HCT116 (cell line): ENCODE data around the gene ADAMTS3. TPM values are rescaled to one million over a fixed set of nuclear protein-coding genes. Genes with fewer than 3 reads are reported as not detected.

ENCODE experiments used
- ATAC-seq: fragments of 200-7000 bp; cut with Tn5 transposase; 2 replicates; pipeline ENCODE4 v1.9.1; 2020; ENCODE audit warnings: mild to moderate bottlenecking, moderate library complexity
- BruUV-seq: library from RNA; stranded (reverse); fragments of 400-500 nt; replicated peaks from 2 replicates; lab custom pipeline; 2021; lab: Mats Ljungman, UMichigan
- CTCF ChIA-PET: fragments of 300-600 bp; sonication (Branson Sonifier 250); formaldehyde crosslinking; loops from one replicate; lab custom pipeline; 2021; ENCODE audit warnings: antibody characterized with exemption; lab: Charles Lee
- POLR2A ChIA-PET: fragments of 300-600, 350-600 bp; sonication (Branson Sonifier 250); formaldehyde crosslinking; loops from one replicate; lab custom pipeline; 2021; ENCODE audit warnings: antibody characterized with exemption; lab: Charles Lee
- RAD21 ChIA-PET, 2 experiments: fragments of 300-600 bp; sonication (Branson Sonifier 250); formaldehyde crosslinking; loops; one replicate each; lab custom pipeline; 2023; ENCODE audit warnings: low total read pairs in 2 of 2; ENCODE audit not compliant: uncharacterized antibody in 2 of 2, unreplicated experiment in 2 of 2, low non-redundant PET in 1 of 2; lab: Charles Lee
- DNase-seq: peaks from one replicate; pipeline ENCODE4 v3.0.0-alpha.2; 2010; ENCODE audit warnings: low read depth, low spot score
- H2AFZ ChIP-seq: fragments of 200-600 bp; shearing (Covaris generic), sonication (generic); 2 replicates; pipeline ENCODE4 v1.6.1; 2017; ENCODE audit warnings: low read depth, mixed run types, mixed read lengths, antibody characterized with exemption, low read length; ENCODE audit not compliant: poor library complexity, severe bottlenecking
- H3K27ac ChIP-seq: 2 replicates; pipeline ENCODE4 v1.5.1; 2012; ENCODE audit warnings: low read depth, low read length
- H3K27me3 ChIP-seq: fragments of 200-600 bp; sonication (generic); 2 replicates; pipeline ENCODE4 v1.6.1; 2016; ENCODE audit warnings: mixed run types, low read length, mixed read lengths; ENCODE audit not compliant: insufficient read depth
- H3K36me3 ChIP-seq, 2 experiments: fragments of 200-500 bp in 1 of 2; fragments of 200-600 bp in 1 of 2; sonication (Bioruptor generic) in 1 of 2; sonication (generic) in 1 of 2; 2 replicates each; pipeline versions ENCODE4 v1.5.1 to v1.6.1; 2014 to 2016; ENCODE audit warnings: low read length in 2 of 2, inconsistent platforms in 1 of 2, mixed read lengths in 1 of 2, mixed run types in 1 of 2; ENCODE audit not compliant: insufficient read depth in 2 of 2, control insufficient read depth in 1 of 2
- H3K4me1 ChIP-seq, 2 experiments: fragments of 200-600 bp in 1 of 2; sonication (generic) in 1 of 2; 2 replicates each; pipeline versions ENCODE4 v1.5.1 to v1.6.1; 2012 to 2017; ENCODE audit warnings: low read length in 2 of 2, inconsistent platforms in 1 of 2, mild to moderate bottlenecking in 1 of 2, mixed read lengths in 1 of 2, mixed run types in 1 of 2, moderate library complexity in 1 of 2; ENCODE audit not compliant: insufficient read depth in 2 of 2, control insufficient read depth in 1 of 2
- H3K4me2 ChIP-seq: fragments of 200-600 bp; sonication (generic); 2 replicates; pipeline ENCODE4 v1.6.1; 2017; ENCODE audit warnings: mixed run types, low read length, mixed read lengths
- H3K4me3 ChIP-seq, 2 experiments: fragments of 200-600 bp in 1 of 2; sonication (generic) in 1 of 2; replicated peaks in 1 of 2; 2 replicates each; pipeline ENCODE4 v1.5.1; 2011 to 2016; ENCODE audit warnings: low read length in 2 of 2, control low read depth in 1 of 2, low read depth in 1 of 2, mild to moderate bottlenecking in 1 of 2, mixed read lengths in 1 of 2, mixed run types in 1 of 2
- H3K79me2 ChIP-seq: fragments of 200-600 bp; sonication (generic); 2 replicates; pipeline ENCODE4 v1.6.1; 2017; ENCODE audit warnings: mild to moderate bottlenecking, mixed run types, low read length, moderate library complexity, mixed read lengths; ENCODE audit not compliant: insufficient read depth
- H3K9ac ChIP-seq: fragments of 200-600 bp; sonication (generic); 2 replicates; pipeline ENCODE4 v1.6.1; 2016; ENCODE audit warnings: low read length, mixed read lengths
- H3K9me2 ChIP-seq: fragments of 200-600 bp; sonication (generic), shearing (Covaris generic); 2 replicates; pipeline ENCODE4 v1.6.1; 2017; ENCODE audit warnings: mixed run types, mild to moderate bottlenecking, moderate library complexity; ENCODE audit not compliant: insufficient read depth
- H3K9me3 ChIP-seq, 2 experiments: fragments of 200-500 bp in 1 of 2; fragments of 200-600 bp in 1 of 2; sonication (Bioruptor generic) in 1 of 2; sonication (generic) in 1 of 2; 2 replicates each; pipeline ENCODE4 v1.6.1; 2014 to 2017; ENCODE audit warnings: low read length in 2 of 2, mixed read lengths in 2 of 2, inconsistent platforms in 1 of 2, low read depth in 1 of 2, mild to moderate bottlenecking in 1 of 2, mixed run types in 1 of 2, moderate library complexity in 1 of 2; ENCODE audit not compliant: control insufficient read depth in 1 of 2, insufficient read depth in 1 of 2
- H4K20me1 ChIP-seq: fragments of 200-600 bp; sonication (generic), shearing (Covaris generic); 2 replicates; pipeline ENCODE4 v1.6.1; 2017; ENCODE audit warnings: mixed run types, mild to moderate bottlenecking, moderate library complexity; ENCODE audit not compliant: insufficient read depth
- CBX3 ChIP-seq: IDR thresholded peaks from 2 replicates; pipeline ENCODE4 v1.6.1; 2012; ENCODE audit warnings: low read depth
- CTCF ChIP-seq, 3 experiments: fragments of 200-600 bp in 1 of 3; sonication (generic) in 1 of 3; IDR thresholded peaks in 2 of 3; conservative IDR thresholded peaks in 1 of 3; 2 replicates each; pipeline ENCODE4 v1.5.1; 2012 to 2017; ENCODE audit warnings: low read depth in 2 of 3, low read length in 2 of 3, antibody characterized with exemption in 1 of 3, borderline replicate concordance in 1 of 3, control low read depth in 1 of 3, mild to moderate bottlenecking in 1 of 3, mixed read lengths in 1 of 3, mixed run types in 1 of 3, moderate library complexity in 1 of 3; ENCODE audit not compliant: insufficient read depth in 1 of 3
- EGR1 ChIP-seq: IDR thresholded peaks from 2 replicates; pipeline ENCODE4 v1.6.1; 2012; ENCODE audit warnings: low read depth
- ELF1 ChIP-seq: IDR thresholded peaks from 2 replicates; pipeline ENCODE4 v1.6.1; 2012; ENCODE audit warnings: low read depth, borderline replicate concordance
- EZH2phosphoT487 ChIP-seq: fragments of 200-600 bp; IDR thresholded peaks from 2 replicates; pipeline ENCODE4 v1.6.1; 2018; ENCODE audit warnings: antibody characterized with exemption, borderline replicate concordance
- FOSL1 ChIP-seq: IDR thresholded peaks from 2 replicates; pipeline ENCODE4 v1.6.1; 2012; ENCODE audit warnings: low read depth
- JUND ChIP-seq: IDR thresholded peaks from 2 replicates; pipeline ENCODE4 v1.6.1; 2012
- POLR2A ChIP-seq: IDR thresholded peaks from 2 replicates; pipeline ENCODE4 v1.7.0; 2011; ENCODE audit warnings: borderline replicate concordance; ENCODE audit not compliant: insufficient read depth, insufficient read length; ENCODE audit errors: extremely low read depth
- RAD21 ChIP-seq: IDR thresholded peaks from 2 replicates; pipeline ENCODE4 v1.6.1; 2012; ENCODE audit warnings: low read depth, mild to moderate bottlenecking
- SIN3A ChIP-seq: IDR thresholded peaks from 2 replicates; pipeline ENCODE4 v1.6.1; 2012; ENCODE audit warnings: low read depth
- SRF ChIP-seq: IDR thresholded peaks from 2 replicates; pipeline ENCODE4 v1.6.1; 2012; ENCODE audit warnings: low read depth
- TCF7L2 ChIP-seq: IDR thresholded peaks from 2 replicates; pipeline ENCODE4 v1.7.0; 2011; ENCODE audit warnings: borderline replicate concordance, inconsistent platforms; ENCODE audit not compliant: insufficient read depth, insufficient read length; ENCODE audit errors: extremely low read depth
- YY1 ChIP-seq: IDR thresholded peaks from 2 replicates; pipeline ENCODE4 v1.6.1; 2011; ENCODE audit warnings: low read length, low read depth, moderate library complexity, mild to moderate bottlenecking; ENCODE audit not compliant: insufficient replicate concordance; ENCODE audit errors: extremely low read depth
- ZNF274 ChIP-seq: fragments of 200-500 bp; sonication (Bioruptor generic); IDR thresholded peaks from 2 replicates; pipeline ENCODE4 v1.6.1; 2014; ENCODE audit warnings: mild to moderate bottlenecking, low read depth, low read length, inconsistent platforms
- intact Hi-C: fragments of 100-400 bp; cut with micrococcal nuclease; formaldehyde crosslinking; loops from 2 replicates; pipeline ENCODE4 v1.10.0; 2022
- total RNA-seq: library from RNA; stranded (reverse); gene quantifications from one replicate; pipeline ENCODE4 v1.2.1, GENCODE V29; 2021; ENCODE audit not compliant: unreplicated experiment
- TF ChIP-seq, protein P1 (sequence below): IDR thresholded peaks from 2 replicates; pipeline ENCODE4 v1.6.1; 2012; ENCODE audit warnings: low read depth
- TF ChIP-seq, protein P2 (sequence below): IDR thresholded peaks from 2 replicates; pipeline ENCODE4 v1.6.1; 2012

ADAMTS3 gene
- total RNA-seq, 1 experiment from 2014 or later, result not detected

- Histone ChIP-seq H3K9me3 (peaks cover 0 to 7% of the 10 kb centered on the region in 2 experiments; a peak in 2 of 4 replicates), H3K4me2 (no peak overlapping the region), H3K36me3 (no peaks in the 10 kb centered on the region), H3K4me1 (no peaks in the 10 kb centered on the region), H3K9ac (no peak overlapping the region), H4K20me1 (no peaks in the 10 kb centered on the region), H3K9me2 (no peaks in the 10 kb centered on the region), H3K27me3 (no peaks in the 10 kb centered on the region), H3K27ac (no peak overlapping the region), H2AFZ (no peak overlapping the region), H3K4me3 (no peak overlapping the region), H3K79me2 (no peaks in the 10 kb centered on the region)
- ATAC-seq (no peak), DNase-seq (no peak)
- intact Hi-C loops, result no loop called here
- ChIA-PET CTCF (interaction anchor here (1.2 kb wide), 1 partner anchor 84 kb away, joined by 3 read pairs; no protein-coding TSS in a partner anchor), RAD21 (no interaction called here), POLR2A (no interaction called here)
- TF ChIP-seq JUND, result no peak
- TF ChIP-seq SIN3A, result no peak
- TF ChIP-seq CTCF (IDR thresholded peaks at IDR 0.05 in 2 of 3, conservative IDR thresholded peaks at IDR 0.05 in 1 of 3; ENCODE audit: borderline replicate concordance in 1 of 3, insufficient read depth in 1 of 3, low read depth in 2 of 3, low read length in 2 of 3), result no peak
- no peak for TF ChIP-seq YY1
- no peak for TF ChIP-seq EZH2phosphoT487
- TF ChIP-seq EGR1, result no peak
- BruUV-seq, result no TSS peak
Measured at GRCh38 chr4:72410158-72410557, 158.9 kb downstream of the ADAMTS3 start.

DNA sequence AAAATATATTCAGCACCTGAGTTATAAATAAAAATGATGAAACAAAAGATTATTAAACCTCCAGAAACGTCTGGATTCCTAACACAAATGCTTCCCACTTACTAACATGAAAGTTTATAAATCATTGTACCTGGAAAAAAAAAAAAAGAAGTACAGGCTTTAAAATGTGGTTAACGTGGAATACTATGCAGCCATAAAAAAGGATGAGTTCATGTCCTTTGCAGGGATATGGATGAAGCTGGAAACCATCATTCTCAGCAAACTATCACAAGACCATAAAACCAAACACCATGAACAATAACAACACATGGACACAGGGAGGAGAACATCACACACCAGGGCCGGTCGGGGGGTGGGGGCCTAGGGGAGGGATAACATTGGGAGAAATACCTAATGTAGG, 160.5 kb downstream of the ADAMTS3 start:
- intact Hi-C loops, result no loop called here
- TF ChIP-seq ZNF274, result no peak
- no peak for TF ChIP-seq EZH2phosphoT487
- TF ChIP-seq EGR1, result no peak
- no peak for TF ChIP-seq YY1
- TF ChIP-seq POLR2A, result no peak
- no peak for TF ChIP-seq TCF7L2
- TF ChIP-seq, protein P1, sequence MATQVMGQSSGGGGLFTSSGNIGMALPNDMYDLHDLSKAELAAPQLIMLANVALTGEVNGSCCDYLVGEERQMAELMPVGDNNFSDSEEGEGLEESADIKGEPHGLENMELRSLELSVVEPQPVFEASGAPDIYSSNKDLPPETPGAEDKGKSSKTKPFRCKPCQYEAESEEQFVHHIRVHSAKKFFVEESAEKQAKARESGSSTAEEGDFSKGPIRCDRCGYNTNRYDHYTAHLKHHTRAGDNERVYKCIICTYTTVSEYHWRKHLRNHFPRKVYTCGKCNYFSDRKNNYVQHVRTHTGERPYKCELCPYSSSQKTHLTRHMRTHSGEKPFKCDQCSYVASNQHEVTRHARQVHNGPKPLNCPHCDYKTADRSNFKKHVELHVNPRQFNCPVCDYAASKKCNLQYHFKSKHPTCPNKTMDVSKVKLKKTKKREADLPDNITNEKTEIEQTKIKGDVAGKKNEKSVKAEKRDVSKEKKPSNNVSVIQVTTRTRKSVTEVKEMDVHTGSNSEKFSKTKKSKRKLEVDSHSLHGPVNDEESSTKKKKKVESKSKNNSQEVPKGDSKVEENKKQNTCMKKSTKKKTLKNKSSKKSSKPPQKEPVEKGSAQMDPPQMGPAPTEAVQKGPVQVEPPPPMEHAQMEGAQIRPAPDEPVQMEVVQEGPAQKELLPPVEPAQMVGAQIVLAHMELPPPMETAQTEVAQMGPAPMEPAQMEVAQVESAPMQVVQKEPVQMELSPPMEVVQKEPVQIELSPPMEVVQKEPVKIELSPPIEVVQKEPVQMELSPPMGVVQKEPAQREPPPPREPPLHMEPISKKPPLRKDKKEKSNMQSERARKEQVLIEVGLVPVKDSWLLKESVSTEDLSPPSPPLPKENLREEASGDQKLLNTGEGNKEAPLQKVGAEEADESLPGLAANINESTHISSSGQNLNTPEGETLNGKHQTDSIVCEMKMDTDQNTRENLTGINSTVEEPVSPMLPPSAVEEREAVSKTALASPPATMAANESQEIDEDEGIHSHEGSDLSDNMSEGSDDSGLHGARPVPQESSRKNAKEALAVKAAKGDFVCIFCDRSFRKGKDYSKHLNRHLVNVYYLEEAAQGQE, result no peak
- TF ChIP-seq SRF, result no peak
- no peak for TF ChIP-seq CBX3
- TF ChIP-seq, protein P2, sequence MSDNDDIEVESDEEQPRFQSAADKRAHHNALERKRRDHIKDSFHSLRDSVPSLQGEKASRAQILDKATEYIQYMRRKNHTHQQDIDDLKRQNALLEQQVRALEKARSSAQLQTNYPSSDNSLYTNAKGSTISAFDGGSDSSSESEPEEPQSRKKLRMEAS, result no peak
- TF ChIP-seq FOSL1, result no peak
- no peak for TF ChIP-seq ELF1
- no peak for TF ChIP-seq JUND
- no peak for TF ChIP-seq RAD21

More for the DNA sequence above, 160.5 kb downstream of the ADAMTS3 start:
- Histone ChIP-seq H3K36me3 (no peaks in the 10 kb centered on the region), H3K4me2 (no peak overlapping the region), H3K4me1 (no peaks in the 10 kb centered on the region), H2AFZ (no peak overlapping the region), H3K79me2 (no peaks in the 10 kb centered on the region), H3K27ac (no peak overlapping the region), H3K9ac (no peak overlapping the region), H3K9me2 (no peaks in the 10 kb centered on the region), H3K4me3 (no peak overlapping the region), H3K27me3 (no peaks in the 10 kb centered on the region), H3K9me3 (peaks cover 0 to 7% of the 10 kb centered on the region in 2 experiments; a peak in 2 of 4 replicates), H4K20me1 (no peaks in the 10 kb centered on the region)
- ChIA-PET RAD21 (no interaction called here), CTCF (no interaction called here), POLR2A (no interaction called here)
- no TSS peak for BruUV-seq
- DNase-seq (no peak), ATAC-seq (no peak)
